Stimulated activated CD4-positive, alpha-beta T cell treated with anti-CD3 and anti-CD28 coated beads, Interleukin-4, amount 100 ng/mL, for 48 hours (primary cell): Measurements from ENCODE around the gene SYT1.
"Not testable (repeated sequence)": the region's sequence is repeated elsewhere in the genome, so short reads cannot be mapped to it uniquely, and the experiment has no call there.

ENCODE experiments used
- DNase-seq, 2 donors: peaks; one replicate each; pipeline ENCODE4 v3.0.0-alpha.2; 2020; ENCODE audit warnings: low read depth in 2 of 2

Gene SYT1

GRCh38 chr12:79141776-79142175, 277.2 kb downstream of the SYT1 start:
- DNase-seq: no peak

- DNase-seq: no peak
Measured at GRCh38 chr12:79143803-79144202, 279.2 kb downstream of the SYT1 start.

DNA sequence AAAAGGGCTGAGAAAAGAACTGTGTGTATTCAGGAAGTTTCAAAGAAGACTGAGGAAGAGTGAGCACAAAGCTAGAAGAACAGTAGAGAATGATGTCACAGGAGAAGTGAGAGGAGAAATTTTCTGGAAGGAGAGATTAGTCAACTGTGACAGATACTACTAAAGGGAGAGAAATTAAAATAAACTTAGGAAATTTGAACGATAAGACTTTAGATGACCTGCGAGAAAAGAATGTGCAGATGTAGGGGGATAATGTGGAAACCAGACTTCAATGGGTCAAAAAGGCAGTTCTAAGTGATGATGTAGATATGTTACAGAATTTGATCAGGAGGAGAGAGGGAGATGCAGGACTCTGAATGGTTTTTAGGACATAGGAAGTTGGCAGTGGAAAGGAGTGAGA, 287.4 kb downstream of the SYT1 start:
- no peak for DNase-seq

DNA sequence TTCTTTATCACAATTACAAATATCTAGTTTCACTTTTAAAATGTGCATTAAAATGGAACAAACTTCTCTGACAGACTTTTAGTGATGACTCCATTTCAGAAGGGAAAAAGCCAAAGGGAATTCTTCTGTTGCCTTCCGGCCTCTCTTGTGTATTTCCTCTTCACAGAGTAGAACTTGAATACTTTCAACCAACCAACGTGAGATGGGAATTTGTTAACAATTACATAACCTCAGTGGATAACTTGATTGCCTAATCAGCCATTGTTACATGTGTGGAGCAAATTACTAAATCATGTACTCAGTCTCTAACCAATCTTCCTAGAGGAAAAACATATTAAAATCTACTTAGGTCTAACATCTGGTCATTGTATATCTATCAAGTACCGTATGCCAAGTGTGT, 291.1 kb downstream of the SYT1 start:
- no peak for DNase-seq

DNA sequence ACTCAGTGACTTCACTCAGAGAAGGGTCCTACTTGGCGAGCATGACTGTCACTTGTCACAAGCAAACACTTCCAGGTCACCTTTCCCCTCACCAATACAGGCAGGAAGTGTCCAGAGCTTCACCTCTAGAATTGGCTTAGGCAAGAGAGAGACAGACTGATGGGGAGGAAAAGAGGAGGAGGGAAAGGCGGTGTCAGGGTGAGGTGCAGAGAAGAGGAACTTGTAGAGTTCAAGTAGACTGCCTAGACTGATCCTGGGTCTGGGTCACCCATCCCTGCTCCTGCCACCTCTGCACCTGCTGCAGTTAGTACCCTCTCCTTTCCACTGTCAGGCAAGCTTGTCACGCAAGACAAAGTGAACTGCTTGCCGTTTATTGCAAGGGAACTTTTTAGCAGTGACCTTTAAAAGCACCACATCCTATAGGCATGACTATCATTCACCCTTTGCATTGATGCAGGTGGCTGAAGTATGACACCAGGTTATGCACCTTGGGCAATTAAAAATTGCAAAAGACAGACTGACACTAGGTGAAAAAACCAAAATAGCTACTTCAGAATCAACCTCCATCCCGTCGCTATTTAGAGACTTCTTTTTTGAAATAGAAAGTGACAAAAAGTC, 292.4 kb downstream of the SYT1 start:
- no peak for DNase-seq

DNA sequence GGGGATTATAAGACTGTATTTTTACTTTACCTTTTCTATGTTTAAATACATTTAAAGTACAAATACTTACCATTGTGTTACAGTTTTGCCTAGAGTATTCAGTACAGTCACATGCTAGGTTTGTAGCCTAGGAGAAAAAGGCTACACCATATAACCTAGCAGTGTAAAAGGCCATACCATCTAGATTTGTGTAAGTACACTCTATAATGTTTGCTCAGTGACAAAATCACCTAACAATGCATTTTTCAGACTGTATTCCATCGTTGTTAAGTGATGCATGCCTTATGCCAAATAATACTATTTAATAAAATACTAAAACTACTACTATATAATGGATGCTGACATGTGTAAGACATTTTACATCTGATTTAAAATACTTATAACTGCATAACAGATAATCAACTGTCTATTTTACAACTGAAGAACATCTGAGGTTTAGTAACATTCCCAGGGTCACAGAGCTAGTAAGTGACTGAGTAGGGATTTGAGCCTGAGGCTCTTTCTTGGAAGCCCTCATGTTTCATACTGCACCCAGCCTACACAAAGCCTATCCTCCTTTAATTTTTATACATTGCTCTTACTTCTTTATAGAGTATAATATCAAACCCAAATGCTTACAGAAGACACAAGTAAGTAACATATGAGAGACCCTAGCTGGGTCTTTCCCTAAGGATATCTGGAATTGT, 296.8 kb downstream of the SYT1 start:
- DNase-seq: no peak

- no peak for DNase-seq
Measured at GRCh38 chr12:79162147-79162772, 297.7 kb downstream of the SYT1 start.

DNA sequence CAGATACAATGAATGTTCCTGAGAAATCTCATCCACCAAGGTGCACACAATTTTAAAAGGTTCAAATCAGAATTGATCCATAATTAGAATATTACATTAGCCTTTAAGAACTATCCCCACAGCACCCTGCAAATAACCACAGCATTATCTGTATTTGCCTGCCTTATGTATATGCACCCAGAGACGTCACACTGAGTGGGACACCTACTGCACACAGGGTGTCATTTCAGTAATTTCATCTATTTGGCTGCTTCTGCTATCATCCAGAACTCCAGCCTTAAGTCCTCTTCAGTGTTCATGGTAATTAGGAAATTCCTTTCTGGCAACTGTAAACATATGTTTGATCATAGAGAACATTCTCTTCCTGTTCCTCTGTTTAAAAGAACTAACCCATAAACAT, 298.4 kb downstream of the SYT1 start:
- DNase-seq: no peak

DNA sequence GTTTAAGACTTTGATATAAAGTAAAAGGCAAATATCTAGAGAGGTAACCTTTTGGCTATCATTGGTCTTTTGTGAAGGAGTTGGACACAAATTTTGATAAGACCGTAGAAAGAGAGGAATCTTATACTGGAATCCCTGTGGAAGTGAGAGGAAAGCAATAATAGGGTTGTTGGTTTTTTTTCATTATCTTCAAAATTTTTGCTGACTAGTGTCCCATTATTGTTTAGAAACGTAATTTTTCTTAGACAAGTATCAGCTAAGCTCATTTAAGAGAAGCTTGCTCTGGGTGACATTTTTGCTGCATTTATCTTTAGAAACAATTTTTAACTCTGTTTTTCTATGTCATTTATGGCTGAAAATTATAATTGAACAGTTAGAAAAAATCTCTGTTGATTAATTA, 300.3 kb downstream of the SYT1 start:
- no peak for DNase-seq

GRCh38 chr12:79168687-79169086, 304.1 kb downstream of the SYT1 start:
- no peak for DNase-seq

GRCh38 chr12:79174626-79175025, 310.1 kb downstream of the SYT1 start:
- no peak for DNase-seq

DNA sequence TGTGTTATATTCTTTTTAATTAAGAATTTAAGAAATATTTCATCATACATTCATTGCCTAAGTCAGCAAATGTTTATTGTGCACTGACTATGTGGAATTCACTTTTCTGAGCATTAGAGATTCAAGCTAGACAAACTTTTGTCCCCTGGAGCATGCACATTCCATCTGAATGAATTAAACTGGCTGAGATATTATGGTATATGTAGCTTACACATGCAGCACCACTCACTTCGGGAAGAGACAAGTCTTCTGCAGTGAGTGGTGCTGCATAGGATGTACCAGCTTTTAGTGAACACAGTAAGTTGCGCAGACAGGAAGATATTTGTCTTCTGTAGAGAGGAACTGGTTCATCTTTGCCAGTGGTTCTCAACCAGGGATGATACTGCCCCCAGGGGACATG, 318.4 kb downstream of the SYT1 start:
- no peak for DNase-seq

DNA sequence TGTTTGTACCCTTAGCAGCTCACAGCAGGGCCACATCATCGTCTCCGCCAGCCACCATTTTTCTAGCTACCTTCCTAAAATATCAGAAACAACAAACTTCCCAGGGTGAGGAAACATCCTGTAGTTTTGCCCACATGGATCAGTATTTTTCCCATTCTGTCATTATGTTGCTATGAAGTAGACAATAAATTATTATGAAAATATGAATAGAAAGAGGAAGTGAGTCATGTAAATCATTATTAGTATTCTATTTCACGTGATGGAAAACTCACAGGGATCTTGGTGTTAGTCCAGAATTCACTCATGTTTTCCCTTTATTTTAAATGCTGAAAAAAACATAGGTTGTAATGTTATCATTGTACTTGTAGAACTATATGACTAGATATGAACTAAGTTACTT, 319.4 kb downstream of the SYT1 start:
- DNase-seq: no peak

DNA sequence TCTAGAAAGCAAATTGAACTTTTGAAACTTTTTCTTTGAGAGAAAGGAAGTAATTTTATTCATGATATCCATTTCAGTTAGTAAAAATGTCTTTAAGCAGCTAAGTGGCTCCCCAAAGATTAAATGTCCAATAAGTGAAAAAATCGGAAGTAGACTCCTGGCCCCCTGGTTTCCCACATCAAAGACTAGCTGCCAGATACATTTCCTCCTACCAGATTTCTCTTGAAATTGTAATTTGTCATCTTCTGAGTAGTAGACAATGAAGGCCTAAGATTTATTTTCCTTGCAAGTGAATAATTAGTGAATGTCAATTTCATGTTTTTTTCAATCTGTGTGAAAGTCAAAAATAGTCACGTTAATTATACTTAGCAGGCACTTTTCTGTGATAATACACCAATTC, 321.9 kb downstream of the SYT1 start:
- DNase-seq: no peak

GRCh38 chr12:79187032-79187431, 322.5 kb downstream of the SYT1 start:
- DNase-seq: no peak

- no peak for DNase-seq
Measured at GRCh38 chr12:79191391-79191790, 326.8 kb downstream of the SYT1 start.

DNA sequence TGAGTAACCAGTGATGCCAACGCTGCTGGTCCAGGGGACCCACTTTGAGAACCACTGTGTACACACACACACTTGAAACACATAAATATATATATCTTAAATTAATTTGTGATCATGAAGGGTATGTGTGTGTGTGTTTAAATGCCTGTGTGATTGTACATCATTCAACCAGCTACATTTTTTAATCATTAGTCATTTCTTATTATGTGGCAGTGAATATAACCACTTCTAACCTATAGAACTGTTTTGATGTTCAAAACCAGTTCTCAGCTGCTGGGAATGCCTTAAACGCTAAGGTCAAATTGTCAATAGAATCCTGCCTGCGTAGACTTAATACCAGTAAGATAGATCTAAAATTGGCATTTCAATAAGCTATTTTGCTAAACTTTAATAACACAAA, 330.0 kb downstream of the SYT1 start:
- DNase-seq: no peak

DNA sequence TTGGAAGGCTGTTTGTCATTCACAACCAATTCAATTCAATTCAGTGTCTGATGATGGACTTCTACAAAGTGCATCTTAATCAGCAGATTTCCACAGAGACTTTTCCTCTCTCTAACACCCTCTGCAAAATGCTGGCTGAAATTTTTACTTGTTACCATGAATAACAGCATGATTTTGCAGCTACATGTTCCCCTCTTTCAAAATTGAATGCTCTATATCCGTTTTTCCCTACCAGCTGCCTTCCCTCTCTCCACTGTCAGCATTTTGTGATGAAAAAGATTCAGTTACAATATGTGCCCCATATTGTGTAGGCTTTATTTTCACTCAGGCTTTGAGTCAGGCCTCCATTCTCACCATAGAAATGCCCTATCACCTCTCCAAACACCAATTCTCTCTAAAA, 334.6 kb downstream of the SYT1 start:
- DNase-seq: no peak

DNA sequence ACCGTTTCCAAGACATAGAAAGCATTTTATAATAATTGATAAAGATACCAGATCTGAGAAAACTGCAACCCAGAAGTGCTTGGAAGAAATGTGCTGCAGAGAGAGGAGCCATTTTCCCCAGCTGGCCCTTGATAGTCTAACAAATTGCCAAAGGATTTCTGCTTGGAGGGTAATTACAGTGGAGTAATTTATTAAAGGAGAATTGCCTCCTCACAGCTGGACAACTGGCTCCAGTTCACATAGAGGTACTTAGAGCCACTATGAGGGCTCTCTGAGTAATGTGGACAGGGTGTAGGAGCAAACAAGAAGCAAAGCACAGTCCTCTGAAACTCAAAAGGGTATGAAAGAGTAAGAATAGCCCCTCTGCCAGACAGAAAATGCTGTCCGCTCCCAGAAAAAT, 335.6 kb downstream of the SYT1 start:
- DNase-seq: no peak

DNA sequence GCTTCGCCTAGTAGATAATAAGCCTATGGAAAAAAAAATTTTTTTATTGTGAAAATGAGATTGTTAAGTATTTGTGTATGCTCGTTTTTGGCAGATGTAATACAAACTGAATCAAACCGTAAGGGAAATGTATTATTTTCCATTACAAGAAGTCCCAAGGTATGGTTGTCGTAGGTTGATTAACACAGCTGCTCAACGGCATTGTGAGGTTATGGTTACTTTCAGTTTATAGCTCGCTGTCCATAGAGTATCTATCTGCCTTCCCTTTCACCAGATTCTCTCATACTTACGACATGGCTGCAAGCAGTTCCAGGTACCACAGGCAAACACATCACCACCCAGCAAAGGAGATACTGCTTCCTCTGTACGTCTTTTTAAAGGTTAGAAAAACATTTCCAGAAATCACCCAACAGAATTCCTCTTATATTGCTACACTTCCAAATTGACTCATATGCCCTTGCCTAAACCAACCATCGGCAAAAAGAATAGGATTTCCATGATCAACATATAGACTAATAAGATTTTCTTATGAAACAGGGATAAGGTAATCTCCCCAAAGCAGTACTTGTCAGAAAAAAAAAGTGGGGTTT, 338.6 kb downstream of the SYT1 start:
- DNase-seq: no peak

DNA sequence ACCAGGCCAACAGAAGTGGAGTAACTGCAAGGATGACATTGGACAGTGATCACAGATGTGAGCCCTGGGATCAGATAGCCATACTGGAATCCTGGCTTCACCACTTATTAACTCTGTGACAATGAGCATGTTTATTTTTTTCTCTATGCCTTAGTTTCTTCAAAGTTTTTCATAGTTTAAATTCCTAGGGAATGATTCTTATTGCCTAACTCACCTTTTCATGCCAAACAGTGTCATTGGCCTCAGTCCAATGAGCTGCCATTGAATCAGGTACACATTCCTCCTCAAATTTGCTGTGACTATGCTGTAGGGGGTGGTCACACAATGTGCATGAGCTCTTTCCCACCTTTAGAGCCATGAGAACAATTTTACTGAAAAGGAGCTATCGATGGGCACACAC, 342.3 kb downstream of the SYT1 start:
- no peak for DNase-seq

- not testable (repeated sequence) for DNase-seq
Measured at GRCh38 chr12:79210403-79210802, 345.8 kb downstream of the SYT1 start.

- DNase-seq: no peak
Measured at GRCh38 chr12:79217306-79217705, 352.7 kb downstream of the SYT1 start.
